HEK293 (cell line): ENCODE measurements around the gene FASTK.
A peak's percentile ranks its signal among the peaks of the same experiment; 100 is the strongest.

Experiments
- ELK4 ChIP-seq: IDR thresholded peaks from 2 replicates; pipeline ENCODE4 v1.6.1; 2011; ENCODE audit warnings: mild to moderate bottlenecking, low read depth, low read length, borderline replicate concordance
- HIC1 ChIP-seq: fragments of 450-650 bp; formaldehyde crosslinking; IDR thresholded peaks from 2 replicates; pipeline ENCODE4 v1.5.1; 2016; ENCODE audit warnings: missing biosample characterization, missing genetic modification characterization
- HOXA7 ChIP-seq: sonication (generic); formaldehyde crosslinking; IDR thresholded peaks from 2 replicates; pipeline ENCODE4 v1.8.1; 2022; ENCODE audit warnings: missing genetic modification reagents, borderline replicate concordance
- HOXC10 ChIP-seq: sonication (generic); formaldehyde crosslinking; IDR thresholded peaks from 2 replicates; pipeline ENCODE4 v1.8.1; 2023; ENCODE audit warnings: mild to moderate bottlenecking, missing genetic modification reagents
- KLF10 ChIP-seq: fragments of 450-650 bp; IDR thresholded peaks from 2 replicates; pipeline ENCODE4 v1.5.1; 2018; ENCODE audit warnings: missing biosample characterization, mild to moderate bottlenecking, missing genetic modification characterization
- KLF16 ChIP-seq: fragments of 450-650 bp; formaldehyde crosslinking; IDR thresholded peaks from 2 replicates; pipeline ENCODE4 v1.5.1; 2017; ENCODE audit warnings: missing biosample characterization, missing genetic modification characterization
- SP3 ChIP-seq: fragments of 450-650 bp; formaldehyde crosslinking; IDR thresholded peaks from 2 replicates; pipeline ENCODE4 v1.5.1; 2016; ENCODE audit warnings: missing biosample characterization, missing genetic modification characterization
- TCF7L2 ChIP-seq: IDR thresholded peaks from 2 replicates; pipeline ENCODE4 v1.6.1; 2011; ENCODE audit warnings: low read depth, mild to moderate bottlenecking, inconsistent platforms, low read length, moderate library complexity, borderline replicate concordance
- YY1 ChIP-seq: fragments of 450-650 bp; formaldehyde crosslinking; IDR thresholded peaks from 2 replicates; pipeline ENCODE4 v1.5.1; 2018; ENCODE audit warnings: missing biosample characterization, missing genetic modification characterization
- ZBTB17 ChIP-seq: fragments of 450-650 bp; formaldehyde crosslinking; IDR thresholded peaks from 2 replicates; pipeline ENCODE4 v1.5.1; 2016; ENCODE audit warnings: missing biosample characterization, missing genetic modification characterization
- ZBTB26 ChIP-seq: fragments of 450-650 bp; formaldehyde crosslinking; optimal IDR thresholded peaks from 2 replicates; pipeline ENCODE3; 2016; ENCODE audit warnings: missing biosample characterization, mild to moderate bottlenecking, missing genetic modification characterization
- ZFP3 ChIP-seq: fragments of 450-650 bp; formaldehyde crosslinking; IDR thresholded peaks from 2 replicates; pipeline ENCODE4 v1.5.1; 2016; ENCODE audit warnings: low read depth, missing biosample characterization, missing genetic modification characterization
- ZIC2 ChIP-seq: fragments of 450-650 bp; formaldehyde crosslinking; IDR thresholded peaks from 2 replicates; pipeline ENCODE4 v1.5.1; 2016; ENCODE audit warnings: missing biosample characterization, missing genetic modification characterization
- ZNF132 ChIP-seq: fragments of 450-650 bp; formaldehyde crosslinking; IDR thresholded peaks from 2 replicates; pipeline ENCODE4 v1.5.1; 2017; ENCODE audit warnings: missing biosample characterization, missing genetic modification characterization, borderline replicate concordance
- ZNF157 ChIP-seq: fragments of 450-650 bp; formaldehyde crosslinking; IDR thresholded peaks from 2 replicates; pipeline ENCODE4 v1.5.1; 2016; ENCODE audit warnings: missing biosample characterization, missing genetic modification characterization
- ZNF18 ChIP-seq: fragments of 450-650 bp; formaldehyde crosslinking; IDR thresholded peaks from 2 replicates; pipeline ENCODE4 v1.5.1; 2016; ENCODE audit warnings: missing biosample characterization, missing genetic modification characterization
- ZNF19 ChIP-seq: fragments of 450-650 bp; formaldehyde crosslinking; IDR thresholded peaks from 2 replicates; pipeline ENCODE4; 2016; ENCODE audit warnings: missing biosample characterization, missing genetic modification characterization, low read depth
- ZNF2 ChIP-seq: fragments of 450-650 bp; formaldehyde crosslinking; IDR thresholded peaks from 2 replicates; pipeline ENCODE4 v1.5.1; 2016; ENCODE audit warnings: missing biosample characterization, missing genetic modification characterization
- ZNF274 ChIP-seq, 2 experiments: fragments of 200-500 bp in 1 of 2; fragments of 450-650 bp in 1 of 2; sonication (Bioruptor generic) in 1 of 2; formaldehyde crosslinking in 1 of 2; IDR thresholded peaks; 2 replicates each; pipeline versions ENCODE4 v1.5.1 to v1.6.1; 2014 to 2016; ENCODE audit warnings: borderline replicate concordance in 1 of 2, inconsistent platforms in 1 of 2, low read length in 1 of 2, missing biosample characterization in 1 of 2, missing genetic modification characterization in 1 of 2
- ZNF362 ChIP-seq: fragments of 450-650 bp; formaldehyde crosslinking; IDR thresholded peaks from 2 replicates; pipeline ENCODE4 v1.5.1; 2016; ENCODE audit warnings: missing biosample characterization, missing genetic modification characterization
- ZNF416 ChIP-seq: fragments of 450-650 bp; formaldehyde crosslinking; IDR thresholded peaks from 2 replicates; pipeline ENCODE4 v1.5.1; 2016; ENCODE audit warnings: missing biosample characterization, missing genetic modification characterization
- ZNF433 ChIP-seq: fragments of 450-650 bp; formaldehyde crosslinking; IDR thresholded peaks from 2 replicates; pipeline ENCODE4 v1.5.1; 2016; ENCODE audit warnings: missing biosample characterization, missing genetic modification characterization, low read depth
- ZNF521 ChIP-seq: fragments of 450-650 bp; formaldehyde crosslinking; IDR thresholded peaks from 2 replicates; pipeline ENCODE4 v1.5.1; 2017; ENCODE audit warnings: missing biosample characterization, mild to moderate bottlenecking, missing genetic modification characterization
- ZNF560 ChIP-seq: fragments of 450-650 bp; formaldehyde crosslinking; IDR thresholded peaks from 2 replicates; pipeline ENCODE4 v1.5.1; 2017; ENCODE audit warnings: missing biosample characterization, missing genetic modification characterization, borderline replicate concordance
- ZNF596 ChIP-seq: fragments of 450-650 bp; IDR thresholded peaks from 2 replicates; pipeline ENCODE4 v1.5.0; 2018; ENCODE audit warnings: missing biosample characterization, mild to moderate bottlenecking, missing genetic modification characterization, moderate library complexity
- ZNF610 ChIP-seq: fragments of 450-650 bp; formaldehyde crosslinking; IDR thresholded peaks from 2 replicates; pipeline ENCODE4 v1.5.1; 2016; ENCODE audit warnings: missing biosample characterization, missing genetic modification characterization, borderline replicate concordance
- ZNF664 ChIP-seq: fragments of 450-650 bp; formaldehyde crosslinking; IDR thresholded peaks from 2 replicates; pipeline ENCODE4 v1.5.1; 2016; ENCODE audit warnings: missing biosample characterization, missing genetic modification characterization
- ZNF791 ChIP-seq: fragments of 450-650 bp; formaldehyde crosslinking; IDR thresholded peaks from 2 replicates; pipeline ENCODE4 v1.5.1; 2016; ENCODE audit warnings: missing biosample characterization, missing genetic modification characterization
- ZSCAN4 ChIP-seq: fragments of 450-650 bp; formaldehyde crosslinking; IDR thresholded peaks from 2 replicates; pipeline ENCODE4 v1.5.1; 2017; ENCODE audit warnings: missing biosample characterization, missing genetic modification characterization
- ZSCAN5A ChIP-seq: fragments of 450-650 bp; formaldehyde crosslinking; IDR thresholded peaks from 2 replicates; pipeline ENCODE4 v1.5.1; 2016; ENCODE audit warnings: missing biosample characterization, missing genetic modification characterization

FASTK gene

GRCh38 chr7:151057989-151058780, 22.4 kb downstream of the FASTK start (continued):
- no peak for TF ChIP-seq ZNF433 (tag by site-specific recombination)
- TF ChIP-seq TCF7L2 = peak; percentile 100
- peak; percentile 84; the same call in 1 of the 2 replicates for TF ChIP-seq ELK4
- 0 out of 2 replicates have a peak, but pooled peaks have one; percentile 19 for TF ChIP-seq ZNF610 (tag by site-specific recombination)
- TF ChIP-seq ZNF274 (IDR thresholded peaks at IDR 0.05; ENCODE audit: low read length) = no peak
- no peak for TF ChIP-seq ZNF274 (tag by site-specific recombination; IDR thresholded peaks at IDR 0.05; ENCODE audit: borderline replicate concordance)
- no peak for TF ChIP-seq ZNF560
- TF ChIP-seq ZNF157 (tag by site-specific recombination) = no peak
- peak; percentile 75 for TF ChIP-seq ZBTB26 (tag by site-specific recombination)
- peak; percentile 52 for TF ChIP-seq KLF16 (tag by site-specific recombination)
- TF ChIP-seq SP3 = peak; percentile 98
- TF ChIP-seq ZNF596 (tag by site-specific recombination) = no peak
- TF ChIP-seq ZNF416 (tag by site-specific recombination) = no peak
- TF ChIP-seq ZNF19 (tag by site-specific recombination) = no peak
- no peak for TF ChIP-seq ZNF791
- peak; percentile 14; the same call in 1 of the 2 replicates for TF ChIP-seq ZSCAN4
- TF ChIP-seq ZBTB17 = peak; percentile 99
- peak; percentile 81; the same call in 1 of the 2 replicates for TF ChIP-seq HIC1 (tag by site-specific recombination)
- no peak for TF ChIP-seq HOXA7
- TF ChIP-seq ZNF521 (tag by site-specific recombination) = no peak
- TF ChIP-seq ZFP3 (tag by site-specific recombination) = no peak
- peak; percentile 96 for TF ChIP-seq ZIC2
- TF ChIP-seq ZNF18 = no peak
- peak; percentile 65; the same call in 1 of the 2 replicates for TF ChIP-seq ZNF2 (tag by site-specific recombination)
- peak; percentile 63 for TF ChIP-seq ZSCAN5A (tag by site-specific recombination)
- no peak for TF ChIP-seq HOXC10 (CRISPR knock-in tag)
- no peak for TF ChIP-seq YY1 (tag by site-specific recombination)
- TF ChIP-seq KLF10 = no peak; the same call in 1 of the 2 replicates
- TF ChIP-seq ZNF132 (tag by site-specific recombination) = no peak
- no peak for TF ChIP-seq ZNF362 (tag by site-specific recombination)
- TF ChIP-seq ZNF664 (tag by site-specific recombination) = no peak
